ELR (cell line): ENCODE data around the gene BAHCC1.
"Not testable (repeated sequence)": the region's sequence is repeated elsewhere in the genome, so short reads cannot be mapped to it uniquely, and the experiment has no call there.

Experiments
- DNase-seq: peaks from one replicate; pipeline ENCODE4 v3.0.0-alpha.2; 2015; ENCODE audit warnings: low read depth

BAHCC1 gene

DNA sequence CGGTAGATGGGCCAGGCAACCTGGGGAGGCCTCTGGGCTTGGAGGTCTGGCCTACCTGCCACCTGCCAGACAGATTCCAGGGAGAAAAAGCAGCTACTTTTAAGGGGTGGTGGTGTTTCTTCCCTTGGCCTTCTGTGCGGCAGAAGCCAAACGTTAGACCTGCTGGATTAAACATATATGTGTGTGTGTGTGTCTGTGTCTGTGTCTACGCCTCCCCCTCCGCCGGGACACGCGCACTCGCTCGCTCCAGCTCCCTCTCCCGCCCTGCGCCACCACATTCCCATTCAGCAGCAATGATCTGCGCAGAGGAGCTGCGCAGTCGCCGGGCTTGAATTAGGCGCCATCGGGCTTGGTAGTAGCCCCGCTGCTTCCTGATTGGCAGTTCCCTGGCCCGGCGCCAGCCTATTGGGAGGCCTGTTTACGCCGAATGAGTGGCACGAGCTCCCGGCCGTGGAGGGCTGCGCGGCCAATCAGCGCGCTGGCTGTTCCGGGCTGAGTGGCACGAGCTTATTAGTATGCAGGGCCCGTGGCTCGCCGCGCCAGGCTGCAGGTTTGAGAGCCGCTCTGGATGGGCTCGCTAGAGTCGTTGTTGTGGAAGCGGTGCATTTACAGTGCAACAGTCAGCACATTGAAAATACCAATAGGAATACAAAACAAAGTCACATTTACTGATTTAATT is at the start of gene BAHCC1:
TSS of gene BAHCC1 (plus strand) at position 537 of the 679 bp plus-strand sequence. CDS start 4,283 bp downstream, outside the sequence.
- peak; percentile 100 for DNase-seq

- peak; percentile 98 for DNase-seq
Observed at GRCh38 chr17:81346090-81346907, 49.0 kb upstream of the BAHCC1 start.

- no peak for DNase-seq
Observed at GRCh38 chr17:81346908-81347349, 48.3 kb upstream of the BAHCC1 start.

DNA sequence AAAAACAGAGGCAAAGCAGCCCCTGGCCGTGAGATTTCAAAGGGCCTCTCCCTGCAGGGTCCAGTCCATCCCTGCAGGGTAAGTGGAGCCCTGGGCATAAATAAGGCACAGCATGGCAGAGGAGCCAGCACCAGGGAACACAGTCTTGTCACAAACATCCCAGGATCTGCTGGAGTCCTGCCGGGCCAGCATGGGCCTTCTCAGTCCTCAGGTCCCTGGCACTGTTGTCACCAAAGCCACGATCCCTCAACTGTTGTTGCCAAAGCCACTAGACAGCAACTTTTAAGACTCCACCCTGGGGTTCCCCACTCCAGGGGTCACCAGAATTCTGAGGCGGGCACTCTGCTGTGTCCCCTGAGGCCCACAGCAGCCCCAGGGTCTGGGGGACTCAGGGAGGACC is 47.8 kb upstream of the BAHCC1 start:
- no peak for DNase-seq

GRCh38 chr17:81348097-81349055 is 46.9 kb upstream of the BAHCC1 start:
- no peak for DNase-seq

DNA sequence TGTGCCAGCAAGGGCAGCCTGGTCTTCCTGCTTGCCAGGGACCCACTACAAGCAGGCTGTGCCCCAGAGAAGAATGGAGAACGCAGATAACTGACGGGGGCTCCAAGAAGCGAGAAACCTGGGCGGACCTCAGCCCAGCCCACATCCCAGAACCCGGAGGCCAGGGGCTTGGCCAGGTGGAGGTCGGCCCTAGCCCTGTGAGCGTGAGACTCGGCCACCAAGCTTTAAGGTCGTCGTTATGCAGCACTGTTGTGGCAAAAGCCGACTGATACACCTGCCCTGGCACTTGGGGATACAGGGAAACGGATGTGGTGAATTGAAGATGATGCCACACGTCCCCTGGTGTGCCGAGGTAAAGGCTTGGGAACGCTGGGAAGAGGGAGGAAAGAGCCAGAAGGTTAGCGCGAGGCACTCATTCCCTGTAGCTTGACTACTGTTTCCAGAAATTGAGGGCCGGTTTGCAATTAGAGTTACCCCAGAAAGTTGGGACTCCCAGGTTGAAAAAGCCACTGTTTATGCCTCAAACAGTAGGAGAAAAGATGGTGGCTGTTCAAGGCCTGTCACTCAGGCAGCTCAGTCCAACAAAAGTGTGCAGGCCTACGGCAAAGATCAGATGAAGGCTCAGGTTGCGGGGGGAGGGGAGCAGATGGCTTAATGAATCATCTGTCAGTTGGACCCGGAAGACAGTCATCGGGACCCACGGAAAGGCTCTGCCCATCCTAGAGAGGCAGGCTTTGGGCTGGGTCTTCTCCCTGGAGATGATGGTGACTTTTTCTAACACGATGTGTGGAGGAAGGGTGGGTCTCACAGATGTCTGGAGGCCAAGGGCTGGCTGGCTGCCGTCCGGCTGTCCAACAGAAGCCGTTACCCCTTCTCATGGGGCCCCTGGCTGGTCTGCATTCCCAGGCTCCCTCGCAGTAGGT is 45.6 kb upstream of the BAHCC1 start:
- DNase-seq, result peak; percentile 69

DNA sequence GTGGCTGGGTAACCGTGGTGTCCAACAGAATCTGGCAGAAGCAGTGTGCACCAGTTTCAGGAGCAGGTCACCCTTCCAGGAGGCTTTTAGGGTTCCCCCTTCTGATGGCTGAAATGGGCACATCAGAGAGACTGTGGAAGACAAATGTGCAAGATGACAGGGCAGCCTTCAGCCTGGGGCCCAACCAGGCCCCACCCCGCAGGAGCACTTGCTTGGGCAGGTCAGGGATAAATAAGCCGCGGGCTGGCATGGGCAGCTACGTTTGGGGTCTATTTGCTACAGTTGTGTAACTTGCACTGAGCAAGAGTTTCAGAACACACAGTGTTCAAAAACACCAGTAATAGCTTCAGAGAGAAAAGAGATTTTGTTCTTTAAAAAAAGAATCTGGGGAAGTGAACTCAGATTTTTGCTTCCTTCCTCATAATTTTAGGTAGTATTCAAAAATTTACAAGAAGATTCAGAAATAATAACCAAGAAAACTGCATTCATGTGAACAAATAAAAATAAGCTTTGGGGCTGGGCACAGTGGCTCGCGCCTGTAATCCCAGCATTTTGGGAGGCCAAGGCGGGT is 44.9 kb upstream of the BAHCC1 start:
- no peak for DNase-seq

DNA sequence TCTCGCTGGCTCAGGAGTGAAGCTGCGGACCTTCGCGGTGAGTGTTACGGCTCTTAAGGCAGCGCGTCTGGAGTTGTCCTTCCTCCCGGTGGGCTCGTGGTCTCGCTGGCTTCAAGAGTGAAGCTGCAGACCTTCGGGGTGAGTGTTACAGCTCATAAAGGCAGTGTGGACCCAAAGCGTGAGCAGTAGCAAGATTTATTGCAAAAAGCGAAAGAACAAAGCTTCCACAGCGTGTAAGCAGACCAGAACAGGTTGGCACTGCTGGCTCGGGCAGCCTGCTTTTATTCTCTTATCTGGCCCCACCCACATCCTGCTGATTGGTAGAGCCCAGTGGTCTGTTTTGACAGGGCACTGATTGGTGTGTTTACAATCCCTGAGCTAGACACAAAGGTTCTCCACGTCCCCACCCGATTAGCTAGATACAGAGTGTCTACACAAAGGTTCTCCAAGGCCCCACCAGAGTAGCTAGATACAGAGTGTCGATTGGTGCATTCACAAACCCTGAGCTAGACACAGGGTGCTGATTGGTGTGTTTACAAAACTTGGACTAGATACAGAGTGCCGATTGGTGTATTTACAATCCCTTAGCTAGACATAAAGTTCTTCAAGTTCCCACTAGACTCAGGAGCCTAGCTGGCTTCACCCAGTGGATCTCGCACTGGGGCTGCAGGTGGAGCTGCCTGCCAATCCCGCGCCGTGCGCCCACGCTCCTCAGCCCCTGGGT is 43.8 kb upstream of the BAHCC1 start:
- DNase-seq, result not testable (repeated sequence)

DNA sequence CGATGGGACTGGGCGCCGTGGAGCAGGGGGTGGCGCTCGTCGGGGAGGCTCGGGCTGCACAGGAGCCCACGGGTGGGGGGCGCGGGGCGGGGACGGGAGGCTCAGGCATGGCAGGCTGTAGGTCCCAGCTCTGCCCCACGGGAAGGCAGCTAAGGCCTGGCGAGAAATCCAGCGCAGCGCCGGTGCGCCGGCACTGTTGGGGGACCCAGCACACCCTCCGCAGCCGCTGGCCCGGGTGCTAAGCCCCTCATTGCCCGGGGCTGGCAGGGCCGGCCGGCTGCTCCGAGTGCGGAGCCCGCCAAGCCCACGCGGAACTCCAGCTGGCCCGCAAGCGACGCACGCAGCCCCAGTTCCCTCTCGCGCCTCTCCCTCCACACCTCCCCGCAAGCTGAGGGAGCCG is 43.2 kb upstream of the BAHCC1 start:
- DNase-seq, result not testable (repeated sequence)

GRCh38 chr17:81354252-81354953 is 40.9 kb upstream of the BAHCC1 start:
- no peak for DNase-seq

GRCh38 chr17:81354954-81355347 is 40.3 kb upstream of the BAHCC1 start:
- no peak for DNase-seq

GRCh38 chr17:81359218-81359617 is 36.0 kb upstream of the BAHCC1 start:
- no peak for DNase-seq

DNA sequence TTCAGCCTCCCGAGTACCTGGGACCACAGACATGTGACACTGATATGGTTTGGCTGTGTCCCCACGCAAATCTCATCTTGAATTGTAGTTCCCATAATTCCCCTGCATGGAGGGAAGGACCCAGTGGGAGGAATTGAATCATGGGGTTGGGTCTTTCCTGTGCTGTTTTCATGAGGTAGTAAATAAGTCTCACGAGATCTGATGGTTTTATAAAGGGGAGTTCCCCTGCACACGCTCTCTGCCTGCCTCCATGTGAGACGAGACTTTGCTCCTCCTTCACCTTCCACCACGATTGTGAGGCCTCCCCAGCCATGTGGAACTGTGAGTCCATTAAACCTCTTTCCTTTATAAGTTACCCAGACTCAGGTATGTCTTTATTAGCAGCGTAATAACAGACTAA is 33.3 kb upstream of the BAHCC1 start:
- DNase-seq, result not testable (repeated sequence)

GRCh38 chr17:81364278-81365147 is 30.7 kb upstream of the BAHCC1 start:
- DNase-seq, result no peak

- peak; percentile 82 for DNase-seq
Observed at GRCh38 chr17:81365148-81365600, 30.1 kb upstream of the BAHCC1 start.

DNA sequence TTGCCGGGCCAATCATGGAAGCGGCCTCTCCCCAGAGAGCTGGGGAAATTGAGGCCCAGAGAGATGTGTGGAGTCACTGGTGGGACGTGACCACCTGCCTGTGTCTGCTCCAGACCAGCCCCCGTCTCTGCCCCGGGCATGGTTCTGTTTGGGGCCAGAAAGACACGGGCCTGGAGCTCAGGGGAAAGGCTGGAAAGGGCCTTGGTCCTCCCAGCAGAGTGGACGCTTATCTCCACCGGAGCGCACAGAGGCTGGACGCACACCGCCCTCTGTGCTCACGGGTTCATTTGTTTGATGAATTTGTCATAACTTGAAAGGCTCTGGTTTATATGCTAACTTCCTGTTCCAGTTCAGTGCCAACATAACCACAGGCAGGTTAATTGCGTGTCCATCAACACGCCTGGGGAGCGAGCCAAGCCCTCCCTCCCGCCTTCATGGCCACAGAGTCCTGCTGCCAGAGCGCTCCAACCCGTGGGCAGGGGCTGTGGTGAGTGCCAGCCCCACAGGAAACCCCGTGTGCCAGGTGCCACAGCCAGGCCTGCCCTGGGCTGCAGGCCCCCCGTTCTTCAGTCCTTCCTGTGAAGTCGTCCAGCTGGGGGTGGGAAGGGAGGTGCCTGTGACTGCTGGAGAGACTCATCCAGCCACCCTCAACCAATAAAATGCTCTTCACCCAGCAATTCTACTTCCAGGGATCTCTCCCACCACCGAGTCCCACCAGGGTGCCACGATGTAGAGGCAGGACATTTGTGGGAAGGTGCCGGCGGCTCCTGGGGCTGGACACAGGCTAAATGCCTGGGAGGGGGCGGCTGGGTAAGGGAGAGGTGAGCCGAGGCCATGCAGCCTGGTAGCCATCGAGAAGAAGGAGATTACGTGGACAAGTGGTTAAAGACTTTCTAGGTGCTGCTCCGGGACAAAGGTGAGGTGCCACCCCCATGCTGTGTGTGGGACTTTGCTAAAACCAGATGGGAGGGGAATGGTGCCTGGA is 29.4 kb upstream of the BAHCC1 start:
- DNase-seq, result no peak

DNA sequence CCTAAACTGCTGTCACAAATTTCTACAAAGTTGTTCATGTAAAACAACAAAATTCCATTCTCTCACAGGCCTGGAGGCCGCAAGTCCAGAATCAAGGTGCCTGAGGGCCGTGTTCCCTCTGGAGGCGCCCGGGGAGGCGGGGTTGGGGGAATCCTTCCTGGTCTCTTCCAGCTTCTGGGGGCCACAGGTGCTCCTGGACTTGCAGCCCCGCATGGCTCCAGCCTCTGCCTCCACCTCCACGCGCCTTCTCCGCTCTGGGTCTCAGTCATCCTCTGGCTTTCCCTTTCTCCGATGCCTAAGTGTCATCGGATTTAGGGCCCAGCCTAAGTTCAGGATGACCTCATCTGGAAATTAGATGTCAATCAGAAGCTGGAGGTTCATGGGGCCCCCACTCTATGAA is 28.6 kb upstream of the BAHCC1 start:
- no peak for DNase-seq
